ENCODE data around the gene SDR39U1. TPM values are rescaled to one million over a fixed set of nuclear protein-coding genes. Genes with fewer than 3 reads are reported as not detected.
A peak's percentile ranks its signal among the peaks of the same experiment; 100 is the strongest.

The SDR39U1 gene
- total RNA-seq, 1 donor from 2014 or later, result 34.6 TPM

DNA sequence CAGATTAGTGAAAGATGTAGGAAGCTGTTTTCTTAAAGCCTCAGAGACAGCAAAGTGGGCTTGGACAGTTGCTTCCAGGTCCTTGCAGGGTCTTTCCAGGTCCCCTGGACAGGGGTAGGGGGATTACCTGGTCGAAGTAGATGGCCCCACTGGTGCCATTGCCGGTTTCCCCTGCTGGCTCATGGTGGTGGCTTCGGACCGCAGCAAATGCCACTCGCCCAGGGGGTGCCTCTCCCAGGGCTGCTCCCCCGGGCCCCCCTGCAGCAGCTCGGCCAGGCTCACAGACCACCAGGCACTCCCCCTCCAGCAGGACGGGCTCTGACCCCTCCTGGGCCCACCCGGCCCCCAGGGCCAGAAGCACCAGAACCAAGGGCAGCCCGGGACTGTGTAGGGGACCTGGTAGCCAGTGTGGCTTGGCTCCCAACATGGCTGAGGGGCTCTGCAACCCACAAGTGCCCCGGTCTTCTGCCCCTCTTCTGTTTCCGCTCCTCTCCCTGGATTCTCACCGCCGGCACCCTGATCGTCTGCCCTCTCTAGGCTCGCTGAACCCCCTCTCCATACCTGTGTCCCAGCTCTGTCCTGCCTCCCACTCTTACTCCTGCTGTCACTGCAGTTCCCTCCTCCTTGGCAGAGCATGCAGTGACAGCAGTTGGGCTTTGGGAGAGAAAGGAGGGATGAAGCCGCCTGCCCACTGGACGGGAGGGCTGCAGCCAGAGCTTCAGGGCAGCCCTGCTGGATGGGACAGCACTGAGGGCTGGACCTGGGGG, 13.8 kb downstream of the SDR39U1 start:
- peaks cover 54% of the 10 kb centered on the region for H3K4me1 Mint-ChIP-seq (ENCODE audit: low read depth)
- peaks cover 15% of the 10 kb centered on the region for H3K36me3 Mint-ChIP-seq (ENCODE audit: low read depth)
- TF ChIP-seq, protein P1, sequence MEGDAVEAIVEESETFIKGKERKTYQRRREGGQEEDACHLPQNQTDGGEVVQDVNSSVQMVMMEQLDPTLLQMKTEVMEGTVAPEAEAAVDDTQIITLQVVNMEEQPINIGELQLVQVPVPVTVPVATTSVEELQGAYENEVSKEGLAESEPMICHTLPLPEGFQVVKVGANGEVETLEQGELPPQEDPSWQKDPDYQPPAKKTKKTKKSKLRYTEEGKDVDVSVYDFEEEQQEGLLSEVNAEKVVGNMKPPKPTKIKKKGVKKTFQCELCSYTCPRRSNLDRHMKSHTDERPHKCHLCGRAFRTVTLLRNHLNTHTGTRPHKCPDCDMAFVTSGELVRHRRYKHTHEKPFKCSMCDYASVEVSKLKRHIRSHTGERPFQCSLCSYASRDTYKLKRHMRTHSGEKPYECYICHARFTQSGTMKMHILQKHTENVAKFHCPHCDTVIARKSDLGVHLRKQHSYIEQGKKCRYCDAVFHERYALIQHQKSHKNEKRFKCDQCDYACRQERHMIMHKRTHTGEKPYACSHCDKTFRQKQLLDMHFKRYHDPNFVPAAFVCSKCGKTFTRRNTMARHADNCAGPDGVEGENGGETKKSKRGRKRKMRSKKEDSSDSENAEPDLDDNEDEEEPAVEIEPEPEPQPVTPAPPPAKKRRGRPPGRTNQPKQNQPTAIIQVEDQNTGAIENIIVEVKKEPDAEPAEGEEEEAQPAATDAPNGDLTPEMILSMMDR (IDR thresholded peaks at IDR 0.05), result no peak
- no peak for DNase-seq (ENCODE audit: low spot score)
- peak overlapping the region; percentile 76 for H3K4me3 Mint-ChIP-seq (ENCODE audit: unreplicated experiment)
- peaks cover 3% of the 10 kb centered on the region for H3K9me3 Mint-ChIP-seq (ENCODE audit: low read depth)
- H3K27ac Mint-ChIP-seq (ENCODE audit: unreplicated experiment), result peak overlapping the region; percentile 98
- H3K27me3 Mint-ChIP-seq (ENCODE audit: low read depth), result no peaks in the 10 kb centered on the region

DNA sequence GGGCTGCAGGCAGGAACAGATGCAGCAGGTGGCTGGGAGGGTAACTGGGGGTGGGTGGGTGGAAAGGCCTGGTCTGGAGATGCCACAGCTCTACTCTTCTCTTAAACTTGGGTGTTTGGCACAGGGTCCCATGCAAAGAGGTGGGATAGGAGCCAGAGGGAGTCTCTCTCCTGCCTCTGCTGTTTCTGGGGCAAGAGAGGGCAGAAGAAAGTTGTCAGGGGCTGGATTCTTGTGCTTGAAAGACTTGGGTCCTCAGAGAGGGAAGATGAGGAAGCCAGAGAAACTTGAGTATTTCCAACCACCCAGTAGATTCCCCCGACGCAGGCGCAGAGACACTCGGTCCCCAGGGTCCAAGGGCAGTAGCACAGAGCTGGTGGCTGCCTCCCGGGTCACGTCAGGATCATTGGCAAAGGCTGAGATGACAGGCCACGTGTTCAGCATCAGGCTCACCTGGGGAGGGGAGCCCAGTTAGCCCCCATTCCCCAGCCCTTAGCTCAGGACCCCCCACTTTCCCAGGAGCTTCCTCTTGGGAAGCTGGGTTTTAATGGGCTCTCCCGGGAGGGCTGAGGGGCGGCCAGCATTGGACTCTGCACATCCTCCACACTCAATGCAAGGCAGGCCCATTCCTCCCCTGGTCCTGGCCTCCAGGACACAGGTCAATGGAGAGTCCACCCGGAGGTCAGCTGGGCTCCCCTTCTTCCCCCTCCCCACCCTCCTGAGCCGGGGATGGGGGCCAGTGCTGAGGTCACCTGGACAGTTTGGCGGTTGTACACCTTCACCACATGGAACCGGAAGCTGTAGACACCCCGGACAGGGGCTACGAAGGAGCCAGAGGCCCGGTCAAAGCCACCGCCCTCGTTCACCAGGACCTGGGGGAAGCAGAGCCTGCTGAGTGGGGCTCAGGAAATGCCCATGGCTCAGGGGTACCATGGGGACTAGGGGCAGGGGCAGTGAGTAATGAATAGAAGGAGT, 14.8 kb downstream of the SDR39U1 start:
- Mint-ChIP-seq H3K27ac (ENCODE audit: unreplicated experiment) (no peak overlapping the region), H3K36me3 (ENCODE audit: low read depth) (peaks cover 7% of the 10 kb centered on the region), H3K4me1 (ENCODE audit: low read depth) (peaks cover 46% of the 10 kb centered on the region), H3K9me3 (ENCODE audit: low read depth) (peaks cover 3% of the 10 kb centered on the region), H3K4me3 (ENCODE audit: unreplicated experiment) (no peak overlapping the region), H3K27me3 (ENCODE audit: low read depth) (no peaks in the 10 kb centered on the region)
- TF ChIP-seq, protein P1 (IDR thresholded peaks at IDR 0.05), result no peak
- no peak for DNase-seq (ENCODE audit: low spot score)

DNA sequence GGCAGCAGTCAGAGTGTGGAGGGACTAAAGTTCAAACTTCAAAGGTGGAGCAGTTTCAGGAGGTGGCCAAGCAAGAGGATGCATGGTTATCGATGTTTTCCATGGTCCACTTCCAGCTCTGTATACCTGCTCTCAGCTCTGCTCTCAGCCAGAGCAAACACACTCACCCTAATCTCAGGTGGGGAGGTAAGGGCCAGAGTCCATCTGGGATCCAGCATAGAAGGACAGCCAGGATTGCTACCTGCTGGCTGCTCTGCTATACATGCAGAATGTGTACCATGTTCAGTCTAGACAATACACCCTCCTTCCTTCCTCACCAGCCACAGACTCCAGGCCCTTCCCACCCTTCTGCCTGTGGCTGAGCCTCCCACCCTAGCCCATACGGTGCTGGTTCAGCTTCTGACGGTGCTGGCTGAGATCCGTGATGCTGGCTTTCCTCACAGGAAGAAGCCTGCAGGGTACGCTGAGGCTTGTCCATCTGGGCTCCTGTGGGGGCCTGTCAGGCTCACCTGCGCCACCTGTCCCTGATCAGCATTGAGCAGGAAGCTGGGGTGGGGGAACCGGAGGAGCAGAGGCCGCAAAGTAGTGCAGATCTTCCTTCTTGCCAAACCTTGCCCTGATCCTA, 15.6 kb downstream of the SDR39U1 start:
- no peak overlapping the region for H3K4me3 Mint-ChIP-seq (ENCODE audit: unreplicated experiment)
- TF ChIP-seq, protein P1 (IDR thresholded peaks at IDR 0.05), result no peak
- H3K36me3 Mint-ChIP-seq (ENCODE audit: low read depth), result peaks cover 6% of the 10 kb centered on the region
- no peaks in the 10 kb centered on the region for H3K27me3 Mint-ChIP-seq (ENCODE audit: low read depth)
- H3K9me3 Mint-ChIP-seq (ENCODE audit: low read depth), result peaks cover 3% of the 10 kb centered on the region
- H3K27ac Mint-ChIP-seq (ENCODE audit: unreplicated experiment), result no peak overlapping the region
- peaks cover 41% of the 10 kb centered on the region for H3K4me1 Mint-ChIP-seq (ENCODE audit: low read depth)
- DNase-seq (ENCODE audit: low spot score), result no peak

DNA sequence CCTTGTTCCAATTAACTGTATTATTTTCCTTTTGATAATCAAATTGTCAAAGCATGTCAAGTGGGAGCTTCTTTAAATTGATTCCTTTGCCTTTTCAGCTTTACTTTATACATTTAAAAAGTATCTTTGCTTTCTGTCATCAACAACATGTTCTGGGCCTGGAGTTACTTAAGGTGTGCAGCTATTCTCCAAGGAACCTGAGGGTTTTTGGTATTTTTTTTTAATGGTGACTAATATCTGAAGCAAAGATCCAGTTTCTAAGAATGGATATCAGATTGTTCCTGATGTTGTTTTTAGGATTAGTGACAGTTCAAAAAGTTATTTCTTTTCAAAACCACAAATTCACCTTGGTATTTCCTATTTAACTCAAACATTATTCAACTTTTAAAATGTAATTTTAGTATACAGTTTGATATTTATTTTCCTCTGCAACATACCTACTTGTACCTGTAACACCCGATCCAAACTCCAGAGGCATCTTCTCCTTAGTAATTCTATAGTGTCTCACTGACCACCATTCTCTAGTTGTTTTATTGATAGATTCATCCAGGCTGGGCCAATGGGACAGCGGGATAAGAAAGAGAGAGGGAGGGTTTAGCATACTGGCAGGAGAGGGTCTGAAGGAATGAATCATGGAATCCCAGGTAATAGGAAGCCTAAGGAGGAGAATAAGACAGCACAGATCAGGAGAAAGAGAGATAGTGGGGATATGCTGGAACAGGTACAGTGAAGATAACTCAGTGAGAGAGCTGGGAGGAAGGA, 16.2 kb downstream of the SDR39U1 start:
- Mint-ChIP-seq H3K4me3 (ENCODE audit: unreplicated experiment) (no peak overlapping the region), H3K36me3 (ENCODE audit: low read depth) (peaks cover under 1% of the 10 kb centered on the region), H3K27ac (ENCODE audit: unreplicated experiment) (peak overlapping the region; percentile 94), H3K4me1 (ENCODE audit: low read depth) (peaks cover 34% of the 10 kb centered on the region), H3K9me3 (ENCODE audit: low read depth) (peaks cover 3% of the 10 kb centered on the region), H3K27me3 (ENCODE audit: low read depth) (no peaks in the 10 kb centered on the region)
- no peak for DNase-seq (ENCODE audit: low spot score)
- TF ChIP-seq, protein P1 (IDR thresholded peaks at IDR 0.05), result no peak
